LoVo (cell line): ENCODE data around the gene POLG2.
A peak's percentile ranks its signal among the peaks of the same experiment; 100 is the strongest.

ENCODE experiments used
- DNase-seq: peaks from one replicate; pipeline ENCODE4 v3.0.0-alpha.2; 2016; ENCODE audit warnings: low spot score

POLG2 gene

DNA sequence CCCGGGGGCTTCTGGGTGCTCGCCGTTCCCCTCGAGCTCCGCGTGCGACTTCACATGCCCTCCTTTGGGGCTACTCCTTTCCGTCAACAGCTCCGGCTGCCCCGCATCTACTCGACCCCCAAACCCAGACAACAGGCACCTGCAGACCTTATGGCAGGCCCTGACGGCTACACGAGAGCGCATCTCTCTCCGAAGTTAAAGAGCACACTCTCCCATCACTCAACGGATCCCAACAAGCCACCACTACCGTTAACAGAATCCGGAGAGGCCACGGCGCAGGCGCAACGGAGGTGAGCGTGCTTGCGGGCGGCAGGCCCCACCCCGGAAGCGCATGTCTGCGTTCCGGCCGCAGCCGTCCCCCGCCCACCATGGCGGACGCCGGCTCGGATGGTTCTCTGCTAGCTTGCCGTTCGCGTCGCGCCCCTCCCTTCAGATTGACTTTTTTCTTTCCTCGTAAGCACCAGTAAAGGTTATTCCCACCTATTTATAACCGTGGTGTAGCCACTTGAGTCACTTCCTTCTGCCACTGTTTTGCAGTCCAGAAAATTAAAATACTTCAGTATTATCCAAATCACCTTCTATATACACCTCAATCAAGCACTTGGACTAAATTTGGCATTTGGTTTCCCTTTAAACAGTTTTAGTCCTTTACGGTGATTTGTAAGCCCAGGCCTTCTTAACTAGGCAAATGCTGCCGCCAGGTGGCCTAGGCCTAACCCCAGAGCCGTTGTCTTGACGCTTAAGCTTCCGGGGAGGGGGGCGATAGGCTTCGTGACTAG lies at the start of gene POLG2:
POLG2 (minus strand) TSS at position 269 of the 779 bp plus-strand sequence; CDS start at position 183, 86 bp downstream.
- peak; percentile 97 for DNase-seq

DNA sequence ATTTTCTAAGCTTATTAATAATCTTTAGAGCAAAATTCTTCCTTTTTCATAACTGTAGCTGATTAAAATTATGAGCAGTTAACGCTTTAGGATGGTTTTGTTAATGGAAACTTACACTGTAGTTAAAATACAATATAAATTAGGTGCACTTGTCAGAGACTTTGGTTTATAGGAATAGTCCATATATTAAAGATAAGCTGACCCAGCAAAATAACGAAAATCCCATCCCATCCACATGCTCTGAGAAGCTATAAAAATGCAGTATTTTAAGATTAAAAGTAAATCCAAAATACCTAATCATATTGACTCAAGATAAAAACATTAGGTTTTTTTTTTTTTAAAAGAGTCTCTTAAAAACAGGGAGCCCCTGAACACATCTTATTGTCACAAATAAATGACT lies 47.9 kb upstream of the POLG2 start:
- DNase-seq, result no peak

DNA sequence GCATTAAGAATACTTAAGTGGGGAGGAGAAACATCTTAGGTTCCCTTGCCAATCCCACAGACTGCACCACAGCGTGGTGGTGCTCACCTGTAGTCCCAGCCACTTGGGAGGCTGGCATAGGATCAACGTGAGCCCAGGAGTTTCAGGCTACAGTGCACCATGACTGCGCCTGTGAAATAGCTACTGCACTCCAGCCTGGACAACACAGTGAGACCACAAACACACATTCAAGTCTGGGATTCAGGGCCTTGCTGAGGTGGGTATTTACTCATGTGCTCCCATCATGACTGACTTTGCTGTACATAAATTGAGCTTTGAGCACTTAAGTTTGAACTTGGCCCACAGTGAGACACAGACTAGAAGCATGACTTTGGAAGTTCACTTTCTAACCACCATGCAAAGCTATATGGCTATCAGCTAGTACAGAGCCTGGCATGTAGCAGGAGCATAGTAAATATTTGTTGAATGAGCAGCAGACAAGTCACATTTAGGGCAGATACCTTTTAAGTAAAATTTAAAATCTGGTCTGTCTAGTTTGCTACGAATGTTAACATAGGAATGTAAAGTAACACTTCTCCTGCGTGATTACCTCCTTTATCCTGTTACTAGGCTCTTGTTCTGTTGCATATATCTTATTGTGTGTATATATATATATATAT lies 43.4 kb upstream of the POLG2 start:
- no peak for DNase-seq

DNA sequence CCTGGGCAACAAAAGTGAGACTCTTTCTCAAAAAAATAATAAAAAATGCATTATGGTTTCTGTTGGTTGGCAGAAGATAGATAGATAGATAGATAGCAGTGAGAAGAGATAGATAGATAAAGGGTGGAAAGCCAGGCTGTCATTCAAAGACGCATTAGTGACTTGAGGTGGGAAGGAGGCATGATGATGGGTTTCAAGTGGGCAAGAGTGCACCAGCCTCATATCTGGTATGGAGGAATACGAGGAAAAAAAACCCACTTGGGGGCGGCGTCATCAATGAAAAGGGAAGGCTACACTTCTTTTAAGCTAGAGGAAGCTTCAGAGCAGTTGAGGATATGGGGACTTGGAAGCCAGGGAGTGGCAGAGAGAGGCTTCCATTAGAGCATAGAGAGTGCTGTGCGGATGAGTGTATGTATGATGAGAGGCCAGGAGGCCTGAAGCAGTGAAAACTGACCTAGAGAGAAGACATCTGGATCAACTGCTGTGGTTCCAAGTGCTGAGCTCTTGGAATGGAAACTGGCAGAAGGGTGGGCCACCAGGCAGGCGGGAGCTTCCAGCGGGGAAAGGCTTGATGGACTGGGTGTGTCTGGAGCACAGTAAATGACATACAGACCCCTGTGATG lies 41.8 kb upstream of the POLG2 start:
- DNase-seq, result no peak

DNA sequence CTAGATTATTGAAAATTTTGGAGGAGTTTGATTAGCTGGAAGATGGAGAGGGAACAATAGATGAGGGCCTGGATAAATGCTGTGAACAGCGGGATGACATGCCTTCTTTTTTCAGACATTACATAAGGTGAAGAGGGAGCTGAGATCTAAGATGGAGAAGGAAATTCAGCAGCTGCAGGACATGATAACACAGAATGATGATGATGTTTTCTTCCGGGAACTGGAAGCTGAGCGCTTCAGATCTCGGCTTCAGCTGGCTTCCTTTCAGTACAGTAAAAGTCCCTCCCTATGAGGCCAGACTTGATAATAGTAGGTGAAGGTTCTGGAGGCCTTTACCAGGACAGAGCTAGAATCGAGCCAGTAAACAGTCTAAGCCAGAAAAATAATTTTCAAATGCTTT lies 40.6 kb upstream of the POLG2 start:
- no peak for DNase-seq

DNA sequence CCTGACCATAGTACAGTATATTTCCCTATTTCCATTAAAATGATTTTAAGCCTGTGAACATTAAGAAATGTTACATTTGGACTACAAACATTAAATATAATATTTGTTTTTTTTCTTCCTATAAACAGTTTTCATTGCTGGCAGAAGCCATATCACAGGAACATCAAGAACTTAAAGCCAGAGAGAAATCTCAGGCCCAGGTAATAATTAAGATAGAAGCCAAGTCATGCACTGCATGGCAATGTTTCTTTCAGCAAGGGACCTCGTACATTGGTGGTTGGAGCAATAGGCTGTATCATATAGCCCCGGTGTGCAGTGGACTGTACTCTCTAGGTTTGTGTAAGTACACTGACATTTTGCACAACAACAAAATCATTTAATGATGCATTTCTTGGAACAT lies 40.1 kb upstream of the POLG2 start:
- DNase-seq, result no peak

DNA sequence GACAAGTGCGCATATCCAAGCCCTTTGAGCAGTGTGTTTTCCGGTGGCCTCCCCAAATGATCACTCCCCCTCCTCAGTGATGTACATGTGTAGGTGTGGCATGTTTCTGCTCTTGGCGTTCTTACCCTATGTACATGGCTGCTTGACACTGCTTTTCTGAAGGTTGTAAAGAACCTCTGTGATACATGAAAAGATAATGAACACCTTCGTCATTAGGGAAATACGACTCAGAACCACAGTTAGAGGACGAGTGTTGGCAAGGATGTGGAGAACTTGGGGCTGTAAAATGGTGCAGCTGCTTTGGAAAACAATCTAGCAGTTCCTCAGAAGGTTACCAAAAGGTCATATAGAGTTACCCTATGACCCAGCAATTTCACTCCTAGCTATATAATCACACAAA lies 38.5 kb upstream of the POLG2 start:
- DNase-seq, result no peak

DNA sequence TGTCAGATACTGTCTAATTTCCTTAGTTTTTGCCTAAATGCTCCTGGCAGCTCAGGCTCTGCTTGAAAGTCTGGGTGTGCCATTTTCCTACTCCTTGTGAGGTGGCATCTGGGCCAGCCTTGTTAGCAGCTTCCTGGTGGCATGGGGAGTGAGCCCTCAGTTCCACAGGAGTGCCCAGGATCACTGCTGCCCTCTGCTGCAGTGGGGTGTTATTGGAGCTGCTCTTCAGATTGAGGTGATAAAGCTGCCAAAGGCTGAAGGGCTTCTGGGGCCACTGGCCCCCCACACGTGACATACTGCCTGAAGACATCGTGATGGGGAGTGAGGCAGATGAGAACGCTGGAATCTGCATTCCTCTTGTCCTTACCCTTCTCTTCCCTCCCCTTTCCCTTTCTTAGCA lies 37.3 kb upstream of the POLG2 start:
- no peak for DNase-seq

DNA sequence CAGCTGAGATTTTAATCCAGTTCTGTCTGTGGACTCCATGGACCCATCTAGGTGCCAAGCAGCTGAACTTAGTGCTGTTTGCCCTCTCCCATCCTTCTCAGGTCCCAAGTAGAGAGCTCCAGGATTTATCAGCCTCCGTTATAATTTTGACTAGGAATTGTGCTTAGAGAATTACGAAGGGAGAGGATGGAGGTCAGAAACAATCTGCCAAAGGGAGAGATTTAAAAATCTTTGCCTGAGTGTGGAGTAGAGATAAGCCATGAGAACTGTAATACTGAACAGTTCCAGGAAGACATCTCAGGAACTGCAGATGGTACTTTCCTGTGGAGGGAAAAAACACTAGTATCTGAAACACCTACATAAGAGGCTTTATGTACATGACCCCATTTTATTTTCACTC lies 36.9 kb upstream of the POLG2 start:
- DNase-seq, result no peak

DNA sequence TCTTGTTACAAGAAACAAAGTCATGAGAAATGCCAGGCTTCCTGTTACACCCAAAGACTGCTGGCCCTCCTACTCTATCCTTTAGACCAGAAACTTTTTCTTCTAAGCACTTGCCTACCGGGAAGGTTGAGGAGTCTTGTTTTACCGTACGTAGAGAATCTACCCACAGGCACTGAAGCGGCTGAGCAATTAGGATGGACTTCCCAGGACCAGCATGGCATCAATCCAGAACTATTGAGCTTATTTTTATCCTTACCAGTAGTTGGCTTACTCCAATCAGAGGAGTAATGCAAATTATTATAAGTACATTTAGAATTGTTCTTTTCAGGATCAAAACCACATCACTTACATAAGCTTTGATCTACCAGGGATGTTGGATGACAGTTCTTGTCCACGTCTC lies 35.6 kb upstream of the POLG2 start:
- DNase-seq, result no peak

DNA sequence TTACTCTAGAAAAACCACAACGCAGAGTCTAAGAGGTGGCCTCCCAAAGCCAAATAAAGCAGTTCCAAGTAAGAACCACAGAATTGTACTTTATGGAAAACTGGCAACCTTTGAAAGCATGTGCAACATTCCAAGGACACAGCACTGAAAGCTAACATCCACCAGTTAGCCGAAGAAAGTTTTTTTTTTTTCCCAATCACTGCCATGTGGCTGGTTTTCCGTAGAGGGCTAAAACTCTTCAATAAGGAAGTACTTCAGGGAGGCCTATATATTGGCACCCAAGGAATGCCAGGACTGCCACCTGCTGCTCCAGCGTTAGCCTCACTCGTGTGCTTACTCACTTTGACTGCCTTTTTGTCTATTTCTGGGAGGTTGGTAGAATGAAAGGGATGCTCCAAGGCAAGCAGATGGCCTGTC lies 35.1 kb upstream of the POLG2 start:
- DNase-seq, result no peak

DNA sequence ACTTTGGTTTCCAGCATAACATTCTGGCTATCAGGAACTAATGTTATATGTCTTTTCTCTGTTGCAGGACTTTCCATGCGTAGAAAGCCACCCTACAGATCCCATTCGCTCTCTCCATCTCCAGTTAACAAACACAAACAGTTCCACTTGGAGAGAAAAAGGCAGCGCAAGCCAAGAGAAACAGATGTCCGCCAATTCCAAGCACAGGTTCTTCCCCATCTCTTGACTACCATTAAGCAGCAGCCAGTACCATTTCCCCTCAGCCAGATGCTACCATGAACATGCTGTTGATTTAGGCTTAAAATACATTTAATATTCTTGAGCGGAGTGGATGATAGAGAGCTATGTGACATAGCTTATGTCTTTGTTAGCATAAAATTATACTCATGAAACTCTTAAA lies 32.4 kb upstream of the POLG2 start:
- no peak for DNase-seq

DNA sequence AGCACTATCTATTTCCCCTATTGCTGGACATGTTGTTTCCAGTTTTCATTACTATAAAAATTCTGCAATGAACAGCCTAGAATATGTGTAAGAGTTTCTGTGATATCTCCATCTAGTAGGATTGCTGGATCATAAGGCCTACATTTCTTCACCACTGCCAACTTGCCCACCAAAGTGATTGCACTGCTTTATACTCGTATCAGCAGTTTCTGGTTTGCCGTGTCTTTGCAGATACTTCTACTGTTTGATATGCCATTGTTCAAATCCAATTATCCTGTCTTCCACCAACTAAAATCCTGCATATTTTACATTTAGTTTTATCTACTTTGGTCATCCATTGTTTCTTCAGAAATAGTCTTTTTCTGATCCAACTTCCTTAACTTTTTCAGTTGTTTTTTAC lies 31.1 kb upstream of the POLG2 start:
- no peak for DNase-seq

DNA sequence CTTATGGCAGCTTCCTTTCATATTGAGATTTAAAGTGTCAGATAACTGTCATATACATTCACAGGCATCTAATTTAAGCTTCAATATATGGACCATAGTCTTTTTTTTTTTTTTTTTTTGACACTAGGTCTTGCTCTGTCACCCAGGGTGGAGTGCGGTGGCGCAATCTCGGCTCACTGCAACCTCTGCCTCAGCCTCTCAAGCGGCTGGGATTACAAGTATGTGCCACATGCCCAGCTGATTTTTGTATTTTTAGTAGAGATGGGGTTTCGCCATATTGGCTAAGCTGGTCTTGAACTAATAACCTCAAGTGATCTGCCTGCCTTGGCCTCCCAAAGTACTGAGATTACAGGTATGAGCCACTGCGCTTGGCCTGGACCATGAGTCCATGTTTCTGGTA lies 23.5 kb upstream of the POLG2 start:
- DNase-seq, result no peak

DNA sequence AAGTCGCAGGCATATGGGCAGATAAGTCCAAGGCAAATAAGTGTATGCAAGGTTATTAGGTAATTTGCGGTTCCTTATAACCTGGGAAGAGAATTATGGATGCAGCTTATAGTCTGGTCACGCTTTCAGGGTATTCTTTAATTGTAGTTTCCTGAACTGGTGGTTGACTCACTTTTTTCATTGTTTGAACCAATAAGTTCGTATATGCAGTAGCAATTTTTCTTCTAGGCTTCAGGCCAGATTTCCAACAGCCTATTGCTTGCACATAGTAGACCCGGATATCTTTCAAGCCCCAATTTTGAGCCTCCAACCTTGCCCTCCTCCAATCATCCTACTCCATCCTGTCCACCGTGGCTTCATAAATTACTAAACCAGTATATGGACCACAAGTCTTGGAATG lies 22.7 kb upstream of the POLG2 start:
- DNase-seq, result no peak

DNA sequence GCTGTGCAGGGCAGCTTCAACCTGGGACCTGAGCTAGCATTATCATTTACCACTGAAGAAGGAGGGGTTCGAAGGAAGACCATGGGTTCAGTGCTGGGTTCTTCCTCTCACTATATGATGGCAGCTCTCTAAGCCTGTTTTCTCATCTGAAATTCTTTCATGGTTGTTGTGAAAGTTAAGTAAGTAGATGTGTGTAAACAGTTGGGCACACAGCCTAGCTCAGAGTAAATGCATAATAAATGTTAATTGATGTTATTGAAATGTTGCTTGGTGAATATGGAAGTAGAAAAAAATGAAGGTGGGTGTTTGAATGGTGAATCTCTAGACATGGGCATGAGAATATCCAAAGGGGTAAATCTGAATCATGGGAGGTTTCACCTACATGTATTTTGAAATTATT lies 19.0 kb upstream of the POLG2 start:
- DNase-seq, result no peak

DNA sequence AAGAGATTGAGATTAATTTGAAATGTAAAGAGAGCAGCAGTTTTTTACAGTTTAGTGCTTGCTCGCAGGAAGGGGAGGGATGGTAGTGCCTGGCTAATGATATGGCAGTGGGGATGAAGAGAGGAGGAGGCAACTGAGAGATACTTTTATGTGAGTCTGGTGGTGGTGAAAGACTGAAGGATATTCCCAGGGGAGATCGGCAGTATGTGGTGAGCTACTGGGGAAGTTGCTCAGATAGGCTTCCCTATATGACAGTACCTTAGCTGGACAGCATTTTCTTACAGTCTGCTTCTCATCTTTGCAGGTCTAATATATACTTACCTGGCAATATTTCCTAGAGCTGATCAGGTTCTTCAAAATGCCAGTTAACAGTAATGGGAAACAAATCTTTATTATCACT lies 18.6 kb upstream of the POLG2 start:
- DNase-seq, result no peak

DNA sequence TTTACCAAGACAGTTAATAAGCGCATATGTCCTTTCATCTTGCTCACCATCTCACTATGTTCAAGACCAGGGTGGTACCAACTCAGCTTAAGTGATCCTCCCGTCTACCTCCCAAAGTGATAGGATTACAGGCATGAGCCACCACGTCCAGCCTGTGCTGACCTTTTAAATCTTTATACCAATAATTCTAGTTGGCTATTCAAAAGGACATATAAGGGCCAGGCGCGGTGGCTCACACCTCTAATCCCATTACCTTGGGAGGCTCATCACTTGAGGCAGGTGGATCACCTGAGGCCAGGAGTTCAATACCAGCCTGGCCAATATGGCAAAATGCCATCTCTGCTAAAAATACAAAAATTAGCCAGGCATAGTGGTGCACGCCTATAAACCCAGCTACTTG lies 12.3 kb upstream of the POLG2 start:
- no peak for DNase-seq

DNA sequence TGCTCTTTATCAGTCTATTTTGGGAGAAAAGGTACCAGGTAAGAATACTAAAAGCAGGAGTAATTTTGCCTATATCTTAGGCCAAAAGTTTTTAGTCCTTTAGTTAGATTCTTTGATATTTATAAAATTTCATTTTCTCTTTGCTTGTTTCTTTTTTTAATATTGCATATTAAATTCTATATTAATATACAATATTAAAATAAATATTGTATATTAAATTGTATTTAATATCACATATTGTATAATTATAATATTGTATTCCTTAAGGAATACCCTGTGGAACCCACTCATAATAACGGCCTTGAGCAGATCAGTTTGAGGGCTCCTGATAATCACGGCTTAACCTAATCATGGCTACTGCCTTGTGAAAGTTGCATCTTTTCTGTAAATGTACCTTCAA lies 11.8 kb upstream of the POLG2 start:
- DNase-seq, result no peak

DNA sequence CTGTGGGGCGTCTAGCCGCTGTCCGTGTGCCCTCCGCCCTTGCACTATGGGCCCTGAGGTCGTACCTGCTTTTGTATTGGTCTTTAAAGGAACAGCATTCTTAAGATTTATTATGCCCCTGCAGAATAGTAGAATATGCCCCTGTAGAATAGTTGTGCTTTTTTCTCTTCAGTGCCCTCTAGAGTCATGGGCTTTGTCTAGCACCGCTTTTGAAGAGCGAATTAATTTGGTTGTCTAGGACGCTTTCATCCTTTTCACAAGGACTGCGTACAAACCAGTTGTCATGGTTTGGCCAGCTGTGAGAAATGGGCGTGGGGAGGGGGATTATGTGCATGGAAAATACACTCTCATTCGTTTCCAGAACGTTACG lies 10.5 kb upstream of the POLG2 start:
- peak; percentile 60 for DNase-seq

DNA sequence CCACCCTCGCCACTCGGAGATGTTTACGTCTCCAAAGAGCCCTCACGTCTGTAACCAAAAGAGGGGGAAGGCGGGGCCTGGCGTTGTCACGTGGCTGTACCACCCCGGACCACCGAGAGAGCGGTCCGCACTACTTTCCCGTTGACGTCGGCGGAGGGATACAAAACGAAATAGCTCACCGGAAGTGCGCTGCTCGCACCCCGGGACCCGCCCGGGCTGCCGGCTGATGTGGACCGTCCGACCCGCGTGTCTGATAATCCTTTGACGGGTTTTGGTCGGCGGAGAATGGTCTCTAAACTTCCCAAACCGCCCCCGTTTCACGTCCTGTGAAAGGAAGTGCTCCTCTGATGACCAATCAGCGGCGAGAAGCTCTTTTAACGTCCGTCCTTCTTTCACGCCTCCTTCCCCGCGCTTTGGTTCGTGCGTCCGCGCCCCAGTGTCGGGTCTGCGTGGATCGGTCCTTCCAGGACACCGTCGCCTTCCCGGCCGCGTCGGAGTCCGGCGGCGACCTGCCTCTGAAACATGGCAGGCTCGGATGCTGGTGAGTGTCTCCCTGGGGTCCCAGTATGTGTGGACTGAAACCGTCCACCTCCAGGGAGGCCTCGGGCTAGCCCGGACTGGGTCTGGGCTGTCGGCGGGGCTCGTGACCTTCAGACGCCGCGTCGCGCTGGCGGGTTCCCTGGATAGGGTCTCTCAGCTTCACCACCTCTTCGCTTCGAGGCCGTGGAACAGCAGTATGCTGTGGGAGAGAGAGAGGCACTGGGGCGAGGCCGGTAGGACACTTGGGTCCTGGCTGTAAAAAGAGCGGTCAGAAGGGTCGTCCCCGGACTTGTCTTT lies 9.9 kb upstream of the POLG2 start, which contains the start of gene CEP95:
CEP95 (plus strand) TSS at position 402 of the 837 bp plus-strand sequence; CDS start at position 523, 121 bp downstream.
- peak; percentile 99 for DNase-seq

DNA sequence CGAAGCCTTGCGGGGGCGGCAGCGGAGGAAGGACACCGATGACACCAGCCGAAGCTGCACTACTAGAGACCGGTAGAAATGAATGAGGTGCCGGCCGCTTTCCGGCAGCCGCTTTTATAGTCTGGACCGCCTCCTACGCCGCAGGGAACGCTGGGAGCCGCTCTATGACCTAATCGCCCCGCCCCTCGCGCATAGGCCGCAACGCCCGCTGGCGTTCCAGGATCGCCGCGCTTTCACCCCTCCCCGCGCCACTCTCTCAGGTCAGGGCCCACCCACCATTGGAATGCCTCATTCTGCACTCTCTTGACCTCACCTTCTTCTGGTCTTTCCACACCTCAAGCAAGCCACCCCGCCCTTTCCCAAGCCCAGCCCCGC lies 9.3 kb upstream of the POLG2 start, which contains the start of gene DDX5:
DDX5 (minus strand) TSS at position 89 of the 375 bp plus-strand sequence. CDS start 170 bp downstream, outside the sequence.
- no peak for DNase-seq
